H1 (cell line): ENCODE results near the gene TELO2. TPM values are rescaled to one million over a fixed set of nuclear protein-coding genes. Genes with fewer than 3 reads are reported as not detected.

ENCODE experiments used
- CTCF ChIA-PET: fragments of 300-600 bp; sonication (Branson Sonifier 250); formaldehyde crosslinking; loops from one replicate; lab custom pipeline; 2021; ENCODE audit not compliant: partially characterized antibody; lab: Charles Lee
- POLR2A ChIA-PET: fragments of 300-600 bp; sonication (Branson Sonifier 250); formaldehyde crosslinking; loops from one replicate; lab custom pipeline; 2021; ENCODE audit warnings: inconsistent platforms; ENCODE audit not compliant: partially characterized antibody; lab: Charles Lee
- DNase-seq, 2 experiments: peaks; one replicate each; pipeline versions ENCODE4 v3.0.0 to v3.0.0-alpha.2; 2010 to 2022; ENCODE audit warnings: low spot score in 2 of 2, low read depth in 1 of 2, mixed read lengths in 1 of 2
- FAIRE-seq: peaks from 2 replicates; lab custom pipeline; 2011; peaks lifted over from hg19 to GRCh38; lab: Jason Lieb, UNC
- H2AFZ ChIP-seq: 2 replicates; pipeline ENCODE4 v1.8.1; 2012; ENCODE audit warnings: low read length, inconsistent platforms
- H2AK5ac ChIP-seq: 2 replicates; pipeline ENCODE4 v1.6.1; 2013; ENCODE audit warnings: low read depth, low read length
- H2BK120ac ChIP-seq: replicated peaks from 2 replicates; pipeline ENCODE3; 2013; ENCODE audit warnings: low read depth, low read length, inconsistent platforms
- H2BK12ac ChIP-seq: 2 replicates; pipeline ENCODE4 v1.6.1; 2013; ENCODE audit warnings: low read depth, low read length
- H2BK15ac ChIP-seq: 2 replicates; pipeline ENCODE4 v1.6.1; 2013; ENCODE audit warnings: low read length
- H2BK20ac ChIP-seq: 2 replicates; pipeline ENCODE4 v1.6.1; 2013; ENCODE audit warnings: low read length
- H2BK5ac ChIP-seq: 2 replicates; pipeline ENCODE4 v1.6.1; 2013; ENCODE audit warnings: low read depth, low read length
- H3K14ac ChIP-seq: 2 replicates; pipeline ENCODE4 v1.6.1; 2013; ENCODE audit warnings: inconsistent platforms; ENCODE audit not compliant: insufficient read length
- H3K18ac ChIP-seq: 2 replicates; pipeline ENCODE4 v1.6.1; 2013; ENCODE audit warnings: low read length; ENCODE audit errors: extremely low read depth
- H3K23ac ChIP-seq: 2 replicates; pipeline ENCODE4 v1.6.1; 2013; ENCODE audit warnings: inconsistent platforms; ENCODE audit not compliant: insufficient read length
- H3K23me2 ChIP-seq: 2 replicates; pipeline ENCODE4 v1.6.1; 2013; ENCODE audit warnings: low read depth, low read length
- H3K27ac ChIP-seq: 2 replicates; pipeline ENCODE4 v1.6.1; 2011; ENCODE audit warnings: low read depth, low read length, inconsistent platforms
- H3K27me3 ChIP-seq, 4 experiments: replicated peaks in 1 of 4; 1 replicate in 1 of 4; 2 replicates in 3 of 4; pipeline versions ENCODE4 v1.6.1 to v1.8.1; 2011 to 2013; ENCODE audit warnings: low read length in 3 of 4, mild to moderate bottlenecking in 3 of 4, inconsistent platforms in 2 of 4, mixed read lengths in 2 of 4, moderate library complexity in 1 of 4; ENCODE audit not compliant: control insufficient read depth in 3 of 4, insufficient read depth in 3 of 4; ENCODE audit errors: extremely low read depth in 1 of 4
- H3K36me3 ChIP-seq, 4 experiments: 2 replicates each; pipeline versions ENCODE4 v1.6.1 to v1.8.1; 2011 to 2013; ENCODE audit warnings: mild to moderate bottlenecking in 4 of 4, low read length in 3 of 4, moderate library complexity in 2 of 4, control low read depth in 1 of 4, inconsistent platforms in 1 of 4; ENCODE audit not compliant: insufficient read depth in 4 of 4, control insufficient read depth in 2 of 4
- H3K4ac ChIP-seq: replicated peaks from 2 replicates; pipeline ENCODE3; 2013; ENCODE audit warnings: low read length, low read depth, mixed read lengths, inconsistent platforms; ENCODE audit not compliant: insufficient read length
- H3K4me1 ChIP-seq, 4 experiments: replicated peaks in 1 of 4; 1 replicate in 1 of 4; 2 replicates in 3 of 4; pipeline versions ENCODE4 v1.6.1 to v1.8.1; 2011 to 2013; ENCODE audit warnings: low read length in 3 of 4, inconsistent platforms in 2 of 4, mixed read lengths in 1 of 4; ENCODE audit not compliant: insufficient read depth in 4 of 4, control insufficient read depth in 3 of 4
- H3K4me2 ChIP-seq, 2 experiments: 2 replicates each; pipeline versions ENCODE4 v1.6.1 to v1.8.1; 2011 to 2013; ENCODE audit warnings: low read depth in 2 of 2, low read length in 2 of 2, control low read depth in 1 of 2, inconsistent platforms in 1 of 2, mild to moderate bottlenecking in 1 of 2; ENCODE audit not compliant: insufficient read depth in 1 of 2
- H3K4me3 ChIP-seq, 4 experiments: fragments of 200-600, 300-600 bp in 1 of 4; sonication (generic), shearing (Covaris generic), sonication (Bioruptor Twin) in 1 of 4; 2 replicates each; pipeline versions ENCODE4 v1.5.1 to v1.8.1; 2011 to 2016; ENCODE audit warnings: low read length in 4 of 4, low read depth in 3 of 4, control low read depth in 2 of 4, inconsistent platforms in 2 of 4, mild to moderate bottlenecking in 2 of 4, mixed read lengths in 1 of 4, moderate library complexity in 1 of 4; ENCODE audit not compliant: insufficient read depth in 2 of 4; ENCODE audit errors: extremely low read depth in 1 of 4
- H3K56ac ChIP-seq: replicated peaks from 2 replicates; pipeline ENCODE3; 2013; ENCODE audit warnings: low read depth, mild to moderate bottlenecking, mixed read lengths, low read length, inconsistent platforms; ENCODE audit not compliant: insufficient read length
- H3K79me1 ChIP-seq: 2 replicates; pipeline ENCODE4 v1.6.1; 2013; ENCODE audit warnings: low read depth, low read length, control low read depth
- H3K79me2 ChIP-seq, 2 experiments: 2 replicates each; pipeline versions ENCODE4 v1.6.1 to v1.8.1; 2012 to 2013; ENCODE audit warnings: low read length in 2 of 2, mild to moderate bottlenecking in 2 of 2, inconsistent platforms in 1 of 2; ENCODE audit not compliant: insufficient read depth in 2 of 2, control insufficient read depth in 1 of 2
- H3K9ac ChIP-seq, 4 experiments: replicated peaks in 1 of 4; 1 replicate in 1 of 4; 2 replicates in 3 of 4; pipeline versions ENCODE4 v1.6.1 to v1.8.1; 2011 to 2013; ENCODE audit warnings: low read depth in 3 of 4, low read length in 3 of 4, control low read depth in 2 of 4, mild to moderate bottlenecking in 2 of 4, moderate library complexity in 2 of 4, inconsistent platforms in 1 of 4; ENCODE audit errors: extremely low read depth in 1 of 4
- H3K9me3 ChIP-seq, 2 experiments: 2 replicates each; pipeline versions ENCODE4 v1.6.1 to v1.8.1; 2012 to 2013; ENCODE audit warnings: mild to moderate bottlenecking in 2 of 2, moderate library complexity in 2 of 2, control low read depth in 1 of 2, inconsistent platforms in 1 of 2, low read depth in 1 of 2, low read length in 1 of 2, mixed read lengths in 1 of 2; ENCODE audit not compliant: insufficient read depth in 2 of 2
- H4K20me1 ChIP-seq, 2 experiments: replicated peaks in 1 of 2; 2 replicates each; pipeline versions ENCODE3 to v1.8.1; 2011 to 2013; ENCODE audit warnings: inconsistent platforms in 2 of 2, low read length in 2 of 2, mild to moderate bottlenecking in 1 of 2; ENCODE audit not compliant: insufficient read depth in 2 of 2, control insufficient read depth in 1 of 2
- H4K5ac ChIP-seq: 2 replicates; pipeline ENCODE4 v1.6.1; 2013; ENCODE audit warnings: low read length, low read depth, mixed read lengths, inconsistent platforms; ENCODE audit not compliant: insufficient read length
- H4K8ac ChIP-seq: 2 replicates; pipeline ENCODE4 v1.8.0; 2013; ENCODE audit warnings: mild to moderate bottlenecking, moderate library complexity, low read length, inconsistent platforms; ENCODE audit not compliant: insufficient read depth; ENCODE audit errors: extremely low read depth
- H4K91ac ChIP-seq: replicated peaks from 2 replicates; pipeline ENCODE3; 2013; ENCODE audit warnings: low read length, mixed read lengths, inconsistent platforms; ENCODE audit not compliant: insufficient read length
- BACH1 ChIP-seq: IDR thresholded peaks from 2 replicates; pipeline ENCODE4 v1.6.1; 2012; ENCODE audit warnings: low read length, improper control_type of control experiment
- JUN ChIP-seq: IDR thresholded peaks from 2 replicates; pipeline ENCODE4 v1.6.1; 2011; ENCODE audit warnings: low read depth, mild to moderate bottlenecking, improper control_type of control experiment, low read length
- SP1 ChIP-seq: IDR thresholded peaks from 2 replicates; pipeline ENCODE4 v1.6.1; 2011; ENCODE audit warnings: low read depth, low read length
- WGBS, 2 experiments: shearing (Covaris generic) in 1 of 2; methylation state at CpG; one replicate each; pipeline versions ENCODE4 v1.1.6 to v1.1.7; 2013 to 2015; ENCODE audit warnings: low lambda C conversion rate in 2 of 2, mixed read lengths in 2 of 2, inconsistent platforms in 1 of 2, low coverage in 1 of 2, missing lambda C conversion rate in 1 of 2; ENCODE audit not compliant: insufficient replicate concordance in 2 of 2, insufficient coverage in 1 of 2, insufficient read length in 1 of 2; ENCODE audit errors: extremely low coverage in 1 of 2, missing lambda C conversion rate in 1 of 2; 5-methylcytosine and 5-hydroxymethylcytosine counted together
- polyA plus RNA-seq, 7 experiments: library from polyadenylated mRNA; depleted of rRNA in 3 of 7; stranded (reverse) in 5 of 7; unstranded in 2 of 7; fragments of >200 nt in 5 of 7; fragments of 200-250 nt in 2 of 7; gene quantifications; 1 replicate in 5 of 7; 2 replicates in 1 of 7; 4 replicates in 1 of 7; pipeline versions ENCODE4 v1.2.1 to v1.2.3, GENCODE V29; 2011 to 2013; ENCODE audit warnings: missing spikeins in 2 of 7, mixed read lengths in 2 of 7
- total RNA-seq: library from RNA; stranded (reverse); fragmentation: NEBNext Ultra II Directional; extraction: Animal tissue kit (Norgen Biotek cat#: 25700); gene quantifications from 2 replicates; pipeline ENCODE4 v1.2.1, GENCODE V29; 2021

TELO2 gene
- total and polyA plus RNA-seq, 2 of the 8 experiments (the other 6 are each of a cell fraction or from before 2014, with no cell fraction given), result 39.3 to 64.8 TPM

GRCh38 chr16:1458336-1458976 lies 34.7 kb upstream of the TELO2 start:
- H3K18ac ChIP-seq, result no peak overlapping the region
- DNase-seq (peak in 1 of 2 experiments; percentile 39), FAIRE-seq (no peak)
- no peak overlapping the region for H3K14ac ChIP-seq
- 93% methylated on average over 25 of the region's 26 CpGs; no CpG with 5 or more reads in 1 of the 2 experiments for WGBS, 2 experiments
- no peak overlapping the region for H3K56ac ChIP-seq
- no peaks in the 10 kb centered on the region for H3K4me1 ChIP-seq
- H2AFZ ChIP-seq, result no peak overlapping the region
- no peak overlapping the region for H3K23ac ChIP-seq
- H2BK20ac ChIP-seq, result no peak overlapping the region
- no peaks in the 10 kb centered on the region for H3K9me3 ChIP-seq
- H3K23me2 ChIP-seq, result no peaks in the 10 kb centered on the region
- peaks cover 0 to 8% of the 10 kb centered on the region in 2 experiments for H4K20me1 ChIP-seq
- H4K8ac ChIP-seq, result no peak overlapping the region
- H3K79me1 ChIP-seq, result no peaks in the 10 kb centered on the region; the same call in 1 of the 2 replicates
- no peak overlapping the region for H3K9ac ChIP-seq
- no peaks in the 10 kb centered on the region for H3K27me3 ChIP-seq
- H3K4me3 ChIP-seq, result no peak overlapping the region
- no peak overlapping the region for H4K91ac ChIP-seq
- H3K4me2 ChIP-seq, result no peak overlapping the region
- no peak overlapping the region for H2BK15ac ChIP-seq
- no peak for TF ChIP-seq SP1
- TF ChIP-seq BACH1, result no peak
- no peak for TF ChIP-seq JUN
- H3K79me2 ChIP-seq, result no peaks in the 10 kb centered on the region; a peak in 1 of 4 replicates
- no peak overlapping the region for H4K5ac ChIP-seq
- H2BK120ac ChIP-seq, result no peak overlapping the region
- no peak overlapping the region for H2BK5ac ChIP-seq
- ChIA-PET CTCF (interaction anchor here (0.6 kb wide), 2 partner anchors 28 to 98 kb away, joined by 3 to 4 read pairs; no protein-coding TSS in a partner anchor), POLR2A (interaction anchor here (0.6 to 1.0 kb wide), 3 partner anchors 29 to 144 kb away, joined by 3 read pairs; no protein-coding TSS in a partner anchor)
- H2AK5ac ChIP-seq, result no peak overlapping the region
- H3K36me3 ChIP-seq, result peaks cover 0 to 43% (median 11%) of the 10 kb centered on the region in 4 experiments; a peak in 6 of 8 replicates
- no peak overlapping the region for H3K4ac ChIP-seq
- H2BK12ac ChIP-seq, result no peak overlapping the region
- no peak overlapping the region for H3K27ac ChIP-seq
